HepG2 (cell line): ENCODE data around the gene EBPL. TPM values are rescaled to one million over a fixed set of nuclear protein-coding genes. Genes with fewer than 3 reads are reported as not detected.

Experiments
- ATAC-seq: fragments of 200-7000 bp; cut with Tn5 transposase; 3 replicates; pipeline ENCODE4 v1.9.1; 2020; ENCODE audit warnings: mild to moderate bottlenecking, moderate library complexity
- BruUV-seq: library from RNA; stranded (reverse); fragments of 400-500 nt; replicated peaks from 2 replicates; lab custom pipeline; 2021; lab: Mats Ljungman, UMichigan
- CTCF ChIA-PET: fragments of 300-600 bp; formaldehyde crosslinking; extraction: SDS; loops from one replicate; lab custom pipeline; 2021; ENCODE audit warnings: low total read pairs, inconsistent platforms, low intra/inter-chr PET ratio; lab: Yijun Ruan, JAX
- POLR2A ChIA-PET: fragments of 350-600 bp; sonication (Branson Sonifier 250); formaldehyde crosslinking; loops from one replicate; lab custom pipeline; 2020; ENCODE audit warnings: antibody characterized with exemption, inconsistent platforms; lab: Yijun Ruan, JAX
- DNase-seq: peaks from one replicate; pipeline ENCODE4 v3.0.0-alpha.2; 2015; ENCODE audit warnings: low spot score
- FAIRE-seq: peaks from 3 replicates; lab custom pipeline; 2011; peaks lifted over from hg19 to GRCh38; lab: Jason Lieb, UNC
- H2AFZ ChIP-seq: one replicate; pipeline ENCODE4 v1.6.1; 2011; ENCODE audit warnings: low read length, inconsistent platforms
- H3K27ac ChIP-seq: fragments of 300-600 bp; 3 replicates; pipeline ENCODE4 v1.8.0; 2011; ENCODE audit warnings: mixed run types, mild to moderate bottlenecking, mixed read lengths, low read length, inconsistent platforms; ENCODE audit not compliant: insufficient read depth; ENCODE audit errors: extremely low read length
- H3K27me3 ChIP-seq, 2 experiments: fragments of 200-600 bp in 1 of 2; 2 replicates in 1 of 2; 3 replicates in 1 of 2; pipeline versions ENCODE4 v1.6.0 to v1.8.0; 2011; ENCODE audit warnings: low read length in 2 of 2, mild to moderate bottlenecking in 2 of 2, moderate library complexity in 2 of 2, inconsistent platforms in 1 of 2; ENCODE audit not compliant: insufficient read depth in 2 of 2, control insufficient read depth in 1 of 2
- H3K36me3 ChIP-seq, 2 experiments: fragments of 200-600 bp in 1 of 2; replicated peaks in 1 of 2; 2 replicates in 1 of 2; 3 replicates in 1 of 2; pipeline versions ENCODE4 v1.5.1 to v1.8.0; 2011; ENCODE audit warnings: low read length in 2 of 2, inconsistent platforms in 1 of 2; ENCODE audit not compliant: insufficient read depth in 2 of 2, control insufficient read depth in 1 of 2
- H3K4me1 ChIP-seq: 2 replicates; pipeline ENCODE4 v1.5.1; 2012; ENCODE audit warnings: low read length, inconsistent platforms; ENCODE audit not compliant: insufficient read depth
- H3K4me2 ChIP-seq: 2 replicates; pipeline ENCODE4 v1.6.0; 2011; ENCODE audit warnings: low read depth, low read length, inconsistent platforms
- H3K4me3 ChIP-seq, 3 experiments: fragments of 200-600 bp in 1 of 3; sonication (generic), shearing (Covaris generic) in 1 of 3; replicated peaks in 1 of 3; 2 replicates each; pipeline ENCODE4 v1.5.1; 2011 to 2016; ENCODE audit warnings: low read length in 3 of 3, inconsistent platforms in 2 of 3, low read depth in 2 of 3, mild to moderate bottlenecking in 2 of 3, control low read depth in 1 of 3, mixed read lengths in 1 of 3; ENCODE audit not compliant: insufficient read depth in 1 of 3
- H3K79me2 ChIP-seq: one replicate; pipeline ENCODE4 v1.6.1; 2011; ENCODE audit warnings: low read length, inconsistent platforms; ENCODE audit not compliant: insufficient read depth
- H3K9ac ChIP-seq: 2 replicates; pipeline ENCODE4 v1.6.0; 2011; ENCODE audit warnings: mild to moderate bottlenecking, low read depth, low read length, inconsistent platforms; ENCODE audit not compliant: insufficient read depth
- H3K9me3 ChIP-seq: 2 replicates; pipeline ENCODE4 v1.5.1; 2012; ENCODE audit warnings: mild to moderate bottlenecking, low read length
- H4K20me1 ChIP-seq: 2 replicates; pipeline ENCODE4 v1.6.0; 2011; ENCODE audit warnings: inconsistent platforms, mild to moderate bottlenecking, low read length, moderate library complexity; ENCODE audit not compliant: insufficient read depth
- AHR ChIP-seq: IDR thresholded peaks from 2 replicates; pipeline ENCODE4 v1.6.1; 2018; ENCODE audit warnings: missing genetic modification reagents, missing compliant biosample characterization
- ETV6 ChIP-seq: sonication (generic); formaldehyde crosslinking; conservative IDR thresholded peaks from 2 replicates; pipeline ENCODE4 v1.4.0; 2020; ENCODE audit warnings: missing genetic modification reagents
- MXI1 ChIP-seq: IDR thresholded peaks from 3 replicates; pipeline ENCODE4 v1.6.1; 2012; ENCODE audit warnings: low read depth, low read length, inconsistent platforms, borderline replicate concordance
- NR2F1 ChIP-seq, 2 experiments: fragments of 450-650 bp in 1 of 2; formaldehyde crosslinking in 1 of 2; IDR thresholded peaks; 2 replicates each; pipeline versions ENCODE4 v1.5.0 to v1.6.1; 2016 to 2020; ENCODE audit warnings: mild to moderate bottlenecking in 1 of 2, missing compliant biosample characterization in 1 of 2, missing genetic modification reagents in 1 of 2, moderate library complexity in 1 of 2
- RFX5 ChIP-seq: IDR thresholded peaks from 2 replicates; pipeline ENCODE4 v1.6.1; 2011; ENCODE audit warnings: low read depth, low read length, improper control_type of control experiment
- TCF12 ChIP-seq, 2 experiments: fragments of 450-650 bp in 1 of 2; sonication (generic) in 1 of 2; formaldehyde crosslinking in 1 of 2; IDR thresholded peaks; 2 replicates each; pipeline versions ENCODE4 v1.6.1 to v1.8.0; 2017 to 2022; ENCODE audit warnings: antibody characterized with exemption in 1 of 2, mild to moderate bottlenecking in 1 of 2, missing genetic modification reagents in 1 of 2, moderate library complexity in 1 of 2
- ZFY ChIP-seq: sonication (generic); formaldehyde crosslinking; IDR thresholded peaks from 2 replicates; pipeline ENCODE4 v1.4.0; 2020; ENCODE audit warnings: missing genetic modification reagents
- ZNF12 ChIP-seq: sonication (generic); formaldehyde crosslinking; IDR thresholded peaks from 2 replicates; pipeline ENCODE4 v1.5.0; 2020; ENCODE audit warnings: missing genetic modification reagents
- ZNF556 ChIP-seq: sonication (generic); formaldehyde crosslinking; IDR thresholded peaks from 2 replicates; pipeline ENCODE4 v1.4.0; 2020; ENCODE audit warnings: mild to moderate bottlenecking, missing genetic modification reagents, borderline replicate concordance
- ZNF746 ChIP-seq: sonication (generic); formaldehyde crosslinking; IDR thresholded peaks from 2 replicates; pipeline ENCODE4 v1.8.0; 2022; ENCODE audit warnings: mild to moderate bottlenecking, missing genetic modification reagents
- WGBS: methylation state at CpG from one replicate; pipeline ENCODE4 v1.1.6; 2017; ENCODE audit warnings: low lambda C conversion rate; 5-methylcytosine and 5-hydroxymethylcytosine counted together
- in situ Hi-C: cut with HindIII; loops from 2 replicates; pipeline ENCODE4 v1.10.0; 2017; ENCODE audit warnings: low pct_unique_long_range_greater_than_20kb; ENCODE audit not compliant: extremely low pct_ligation_motif_present
- intact Hi-C: fragments of 100-400 bp; cut with micrococcal nuclease; formaldehyde crosslinking; loops from one replicate; pipeline ENCODE4 v1.10.0; 2022; ENCODE audit not compliant: unreplicated experiment
- polyA plus RNA-seq, 8 experiments: library from polyadenylated mRNA; depleted of rRNA in 3 of 8; stranded (reverse) in 7 of 8; unstranded in 1 of 8; fragments of >200 nt; fragmentation: Illumina TruSeq in 4 of 8; extraction: Trizol in 4 of 8; gene quantifications; 2 replicates each; pipeline versions ENCODE4 v1.2.1 to v1.2.3, GENCODE V29; 2011 to 2016; ENCODE audit warnings: low read depth in 4 of 8, missing spikeins in 1 of 8, mixed read lengths in 1 of 8; ENCODE audit not compliant: insufficient read depth in 1 of 8
- total RNA-seq, 5 experiments: library from RNA; depleted of rRNA; stranded (reverse); fragments of >200 nt; fragmentation: Illumina TruSeq; extraction: Trizol; gene quantifications; 2 replicates each; pipeline ENCODE4 v1.2.3, GENCODE V29; 2016; ENCODE audit warnings: low read depth in 1 of 5
- TF ChIP-seq, protein P1 (sequence below): sonication (generic); formaldehyde crosslinking; IDR thresholded peaks from 2 replicates; pipeline ENCODE4 v1.5.0; 2020; ENCODE audit warnings: missing genetic modification reagents
- TF ChIP-seq, protein P2 (sequence below): sonication (generic); formaldehyde crosslinking; IDR thresholded peaks from 2 replicates; pipeline ENCODE4 v1.5.0; 2020; ENCODE audit warnings: mild to moderate bottlenecking, missing genetic modification reagents, moderate library complexity
- TF ChIP-seq, protein P3 (sequence below): sonication (generic); formaldehyde crosslinking; IDR thresholded peaks from 2 replicates; pipeline ENCODE4 v1.5.1; 2020; ENCODE audit warnings: missing genetic modification reagents, mild to moderate bottlenecking, borderline replicate concordance
- TF ChIP-seq, protein P4 (sequence below), 2 experiments: sonication (generic) in 1 of 2; formaldehyde crosslinking in 1 of 2; IDR thresholded peaks; 2 replicates each; pipeline versions ENCODE4 v1.6.1 to v1.9.0; 2014 to 2022; ENCODE audit warnings: antibody characterized with exemption in 1 of 2, borderline replicate concordance in 1 of 2, inconsistent platforms in 1 of 2, low read depth in 1 of 2, missing genetic modification reagents in 1 of 2

Gene EBPL
- total and polyA plus RNA-seq, 2 of the 13 experiments (the other 11 are each of a cell fraction or from before 2014, with no cell fraction given) = 96.5 to 152 TPM

DNA sequence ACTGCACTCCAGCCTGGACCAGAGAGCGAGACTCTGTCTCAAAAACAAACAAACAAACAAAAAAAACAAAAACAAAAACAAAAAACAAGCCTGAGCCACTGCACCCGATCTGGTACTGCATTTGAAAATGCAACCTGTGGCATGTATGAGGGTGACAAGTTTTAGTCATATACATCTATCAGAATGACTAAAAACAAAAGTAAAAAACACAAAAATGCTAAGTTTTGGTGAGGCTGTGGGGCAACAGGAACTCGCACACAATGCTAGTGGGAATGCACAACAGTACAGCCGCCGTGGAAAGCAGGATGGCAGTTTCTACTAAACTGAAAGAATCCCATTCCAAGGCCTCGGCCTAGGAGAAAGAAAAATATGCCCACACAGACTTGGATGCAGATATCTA lies 7.8 kb downstream of the EBPL start:
- Histone ChIP-seq H3K27ac (no peak overlapping the region), H3K4me1 (peaks cover 25% of the 10 kb centered on the region), H3K4me3 (no peak overlapping the region), H3K9me3 (no peaks in the 10 kb centered on the region), H3K27me3 (no peaks in the 10 kb centered on the region), H3K36me3 (peaks cover 10 to 38% of the 10 kb centered on the region in 2 experiments), H4K20me1 (peaks cover 15% of the 10 kb centered on the region), H3K79me2 (peaks cover 60% of the 10 kb centered on the region), H2AFZ (no peak overlapping the region), H3K9ac (no peak overlapping the region), H3K4me2 (no peak overlapping the region)
- CTCF ChIA-PET = no interaction called here
- TF ChIP-seq RFX5 (no peak), ZNF746 (CRISPR knock-in tag) (no peak), ZNF12 (CRISPR knock-in tag) (no peak), NR2F1 (CRISPR knock-in tag; IDR thresholded peaks at IDR 0.05) (no peak), TCF12 (IDR thresholded peaks at IDR 0.05) (no peak), TCF12 (CRISPR knock-in tag; IDR thresholded peaks at IDR 0.05) (no peak), ZNF556 (CRISPR knock-in tag) (no peak), ETV6 (CRISPR knock-in tag) (no peak), MXI1 (no peak), ZFY (CRISPR knock-in tag) (no peak), AHR (CRISPR knock-in tag) (no peak)
- TF ChIP-seq, protein P1, sequence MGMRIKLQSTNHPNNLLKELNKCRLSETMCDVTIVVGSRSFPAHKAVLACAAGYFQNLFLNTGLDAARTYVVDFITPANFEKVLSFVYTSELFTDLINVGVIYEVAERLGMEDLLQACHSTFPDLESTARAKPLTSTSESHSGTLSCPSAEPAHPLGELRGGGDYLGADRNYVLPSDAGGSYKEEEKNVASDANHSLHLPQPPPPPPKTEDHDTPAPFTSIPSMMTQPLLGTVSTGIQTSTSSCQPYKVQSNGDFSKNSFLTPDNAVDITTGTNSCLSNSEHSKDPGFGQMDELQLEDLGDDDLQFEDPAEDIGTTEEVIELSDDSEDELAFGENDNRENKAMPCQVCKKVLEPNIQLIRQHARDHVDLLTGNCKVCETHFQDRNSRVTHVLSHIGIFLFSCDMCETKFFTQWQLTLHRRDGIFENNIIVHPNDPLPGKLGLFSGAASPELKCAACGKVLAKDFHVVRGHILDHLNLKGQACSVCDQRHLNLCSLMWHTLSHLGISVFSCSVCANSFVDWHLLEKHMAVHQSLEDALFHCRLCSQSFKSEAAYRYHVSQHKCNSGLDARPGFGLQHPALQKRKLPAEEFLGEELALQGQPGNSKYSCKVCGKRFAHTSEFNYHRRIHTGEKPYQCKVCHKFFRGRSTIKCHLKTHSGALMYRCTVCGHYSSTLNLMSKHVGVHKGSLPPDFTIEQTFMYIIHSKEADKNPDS = no peak
- TF ChIP-seq, protein P2, sequence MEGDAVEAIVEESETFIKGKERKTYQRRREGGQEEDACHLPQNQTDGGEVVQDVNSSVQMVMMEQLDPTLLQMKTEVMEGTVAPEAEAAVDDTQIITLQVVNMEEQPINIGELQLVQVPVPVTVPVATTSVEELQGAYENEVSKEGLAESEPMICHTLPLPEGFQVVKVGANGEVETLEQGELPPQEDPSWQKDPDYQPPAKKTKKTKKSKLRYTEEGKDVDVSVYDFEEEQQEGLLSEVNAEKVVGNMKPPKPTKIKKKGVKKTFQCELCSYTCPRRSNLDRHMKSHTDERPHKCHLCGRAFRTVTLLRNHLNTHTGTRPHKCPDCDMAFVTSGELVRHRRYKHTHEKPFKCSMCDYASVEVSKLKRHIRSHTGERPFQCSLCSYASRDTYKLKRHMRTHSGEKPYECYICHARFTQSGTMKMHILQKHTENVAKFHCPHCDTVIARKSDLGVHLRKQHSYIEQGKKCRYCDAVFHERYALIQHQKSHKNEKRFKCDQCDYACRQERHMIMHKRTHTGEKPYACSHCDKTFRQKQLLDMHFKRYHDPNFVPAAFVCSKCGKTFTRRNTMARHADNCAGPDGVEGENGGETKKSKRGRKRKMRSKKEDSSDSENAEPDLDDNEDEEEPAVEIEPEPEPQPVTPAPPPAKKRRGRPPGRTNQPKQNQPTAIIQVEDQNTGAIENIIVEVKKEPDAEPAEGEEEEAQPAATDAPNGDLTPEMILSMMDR (CRISPR knock-in tag) = no peak
- TF ChIP-seq, protein P3, sequence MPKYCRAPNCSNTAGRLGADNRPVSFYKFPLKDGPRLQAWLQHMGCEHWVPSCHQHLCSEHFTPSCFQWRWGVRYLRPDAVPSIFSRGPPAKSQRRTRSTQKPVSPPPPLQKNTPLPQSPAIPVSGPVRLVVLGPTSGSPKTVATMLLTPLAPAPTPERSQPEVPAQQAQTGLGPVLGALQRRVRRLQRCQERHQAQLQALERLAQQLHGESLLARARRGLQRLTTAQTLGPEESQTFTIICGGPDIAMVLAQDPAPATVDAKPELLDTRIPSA (CRISPR knock-in tag) = no peak
- TF ChIP-seq, protein P4, sequence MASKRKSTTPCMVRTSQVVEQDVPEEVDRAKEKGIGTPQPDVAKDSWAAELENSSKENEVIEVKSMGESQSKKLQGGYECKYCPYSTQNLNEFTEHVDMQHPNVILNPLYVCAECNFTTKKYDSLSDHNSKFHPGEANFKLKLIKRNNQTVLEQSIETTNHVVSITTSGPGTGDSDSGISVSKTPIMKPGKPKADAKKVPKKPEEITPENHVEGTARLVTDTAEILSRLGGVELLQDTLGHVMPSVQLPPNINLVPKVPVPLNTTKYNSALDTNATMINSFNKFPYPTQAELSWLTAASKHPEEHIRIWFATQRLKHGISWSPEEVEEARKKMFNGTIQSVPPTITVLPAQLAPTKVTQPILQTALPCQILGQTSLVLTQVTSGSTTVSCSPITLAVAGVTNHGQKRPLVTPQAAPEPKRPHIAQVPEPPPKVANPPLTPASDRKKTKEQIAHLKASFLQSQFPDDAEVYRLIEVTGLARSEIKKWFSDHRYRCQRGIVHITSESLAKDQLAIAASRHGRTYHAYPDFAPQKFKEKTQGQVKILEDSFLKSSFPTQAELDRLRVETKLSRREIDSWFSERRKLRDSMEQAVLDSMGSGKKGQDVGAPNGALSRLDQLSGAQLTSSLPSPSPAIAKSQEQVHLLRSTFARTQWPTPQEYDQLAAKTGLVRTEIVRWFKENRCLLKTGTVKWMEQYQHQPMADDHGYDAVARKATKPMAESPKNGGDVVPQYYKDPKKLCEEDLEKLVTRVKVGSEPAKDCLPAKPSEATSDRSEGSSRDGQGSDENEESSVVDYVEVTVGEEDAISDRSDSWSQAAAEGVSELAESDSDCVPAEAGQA (IDR thresholded peaks at IDR 0.05; ENCODE audit: low read depth) = no peak
- TF ChIP-seq, protein P4 (CRISPR knock-in tag; IDR thresholded peaks at IDR 0.05; ENCODE audit: borderline replicate concordance) = no peak
- BruUV-seq = no TSS peak
- in situ Hi-C loops = no loop called here
- intact Hi-C loops = no loop called here
- POLR2A ChIA-PET = no interaction called here
- ATAC-seq = no peak
- 96% methylated on average over 6 of the region's 6 CpGs for WGBS
- FAIRE-seq = no peak
- no peak for DNase-seq
